GM19395 (cell line): ENCODE results near the gene ZNF804A.
"Not testable (repeated sequence)": the region's sequence is repeated elsewhere in the genome, so short reads cannot be mapped to it uniquely, and the experiment has no call there.

Experiments used
- ATAC-seq: cut with Tn5 transposase; IDR thresholded peaks from one replicate; pipeline ENCODE4 v1.9.1; 2021; ENCODE audit warnings: mild to moderate bottlenecking, moderate library complexity; ENCODE audit not compliant: unreplicated experiment

ZNF804A gene

GRCh38 chr2:184799379-184799778 lies 201.1 kb downstream of the ZNF804A start:
- ATAC-seq: no peak

DNA sequence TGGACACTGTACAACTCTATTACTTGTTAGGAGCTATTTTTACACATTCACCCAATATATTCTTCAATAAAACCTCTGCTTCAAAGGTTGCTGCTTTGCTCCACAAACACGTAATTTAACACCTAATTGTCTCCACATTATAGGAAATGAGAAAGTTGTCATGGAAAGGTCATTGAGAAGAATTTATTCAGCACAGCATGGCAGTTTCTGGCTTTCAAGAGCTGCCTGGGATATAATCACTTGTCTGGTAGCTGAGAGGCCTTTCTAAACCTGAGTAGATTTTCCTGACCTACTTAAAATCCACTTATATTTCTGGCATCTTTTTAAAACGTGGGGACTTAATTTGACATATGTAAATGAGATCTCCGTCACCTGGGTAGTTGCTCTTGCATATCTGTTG lies 216.1 kb downstream of the ZNF804A start:
- no peak for ATAC-seq

- ATAC-seq: no peak
These were observed 217.5 kb downstream of the ZNF804A start for GRCh38 chr2:184815824-184816223.

- ATAC-seq: no peak
These were observed 226.3 kb downstream of the ZNF804A start for GRCh38 chr2:184824597-184824996.

DNA sequence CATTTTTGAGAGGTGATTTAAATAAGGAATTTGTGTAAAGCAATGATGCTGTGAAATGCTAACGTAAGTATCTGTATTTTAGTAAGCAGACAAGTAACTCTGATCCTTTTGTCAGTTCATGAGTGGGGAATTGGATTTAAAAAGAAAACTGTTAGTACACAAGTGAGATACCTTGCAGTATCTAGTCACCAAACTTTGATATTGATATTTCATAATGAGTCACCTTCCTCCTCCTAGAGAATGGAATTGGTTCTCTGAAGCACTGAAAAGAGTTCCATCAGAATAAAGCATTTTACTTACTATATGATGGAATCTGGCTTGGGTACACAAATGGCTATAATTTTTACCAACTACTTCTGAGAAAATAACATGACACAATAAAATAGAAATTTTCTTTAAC lies 232.2 kb downstream of the ZNF804A start:
- ATAC-seq: no peak

GRCh38 chr2:184834699-184835397 lies 236.5 kb downstream of the ZNF804A start:
- ATAC-seq: no peak

GRCh38 chr2:184835398-184835715 lies 237.0 kb downstream of the ZNF804A start:
- ATAC-seq: no peak

DNA sequence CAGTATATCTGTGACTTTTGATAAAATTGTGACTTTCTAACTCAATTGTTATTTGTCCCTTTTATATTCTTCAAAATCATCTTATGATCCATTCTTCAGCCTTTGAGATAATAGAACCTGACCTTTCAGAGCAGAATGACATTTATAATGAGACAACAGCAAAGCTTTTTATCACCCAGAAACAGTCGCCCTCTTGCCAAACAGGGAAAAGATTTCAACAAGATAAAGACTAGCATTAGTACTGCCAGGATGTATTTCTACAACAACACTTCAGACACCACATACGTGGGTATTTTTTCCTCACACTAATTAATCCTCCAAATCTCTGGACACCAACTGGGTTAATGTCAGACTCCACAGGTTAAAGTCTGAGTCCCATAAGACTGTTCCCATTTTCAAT lies 249.0 kb downstream of the ZNF804A start:
- ATAC-seq: no peak

GRCh38 chr2:184849516-184849915 lies 251.2 kb downstream of the ZNF804A start:
- no peak for ATAC-seq

DNA sequence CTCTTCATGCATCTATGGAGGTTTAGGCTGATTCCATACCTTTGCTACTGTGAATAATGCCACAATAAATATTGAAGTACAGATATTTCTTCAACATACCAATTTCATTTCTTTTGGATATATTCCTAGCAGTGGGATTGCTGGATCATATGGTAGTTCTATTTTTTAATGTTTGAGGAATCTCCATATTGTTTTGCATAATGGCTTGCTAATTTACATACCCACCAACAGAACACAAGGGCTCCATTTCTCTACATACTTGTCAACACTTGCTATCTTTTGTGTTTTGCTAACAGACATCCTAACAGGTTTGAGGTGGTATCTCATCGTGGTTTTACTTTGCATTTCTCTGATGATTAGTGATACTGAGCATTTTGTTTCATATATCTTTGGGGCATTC lies 253.2 kb downstream of the ZNF804A start:
- no peak for ATAC-seq

GRCh38 chr2:184859187-184859586 lies 260.9 kb downstream of the ZNF804A start:
- ATAC-seq: no peak

GRCh38 chr2:184860744-184861143 lies 262.4 kb downstream of the ZNF804A start:
- ATAC-seq: no peak

- no peak for ATAC-seq
These were observed 276.9 kb downstream of the ZNF804A start for GRCh38 chr2:184875212-184875611.

GRCh38 chr2:184875911-184876310 lies 277.6 kb downstream of the ZNF804A start:
- no peak for ATAC-seq

DNA sequence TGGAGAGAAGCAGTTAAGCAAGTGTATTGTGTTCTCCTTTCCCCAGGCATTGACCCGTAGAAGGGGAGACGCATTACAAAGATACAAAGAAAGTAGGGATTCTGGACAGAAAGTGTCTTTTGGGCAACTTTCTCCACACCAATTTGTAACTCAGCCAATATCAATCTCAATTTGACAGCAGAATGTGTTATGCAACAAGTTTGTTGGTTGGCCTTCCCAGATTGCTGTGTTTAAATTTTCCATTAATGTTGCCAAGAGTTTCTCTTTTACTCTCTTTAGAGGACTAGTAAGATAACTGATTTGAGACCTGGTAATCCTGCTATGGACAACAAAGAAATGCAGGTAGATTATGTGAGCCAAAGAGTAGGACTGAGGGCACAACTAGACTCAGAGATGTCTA lies 279.6 kb downstream of the ZNF804A start:
- ATAC-seq: no peak

GRCh38 chr2:184879671-184880070 lies 281.3 kb downstream of the ZNF804A start:
- no peak for ATAC-seq

- ATAC-seq: not testable (repeated sequence)
These were observed 288.3 kb downstream of the ZNF804A start for GRCh38 chr2:184886585-184886984.

DNA sequence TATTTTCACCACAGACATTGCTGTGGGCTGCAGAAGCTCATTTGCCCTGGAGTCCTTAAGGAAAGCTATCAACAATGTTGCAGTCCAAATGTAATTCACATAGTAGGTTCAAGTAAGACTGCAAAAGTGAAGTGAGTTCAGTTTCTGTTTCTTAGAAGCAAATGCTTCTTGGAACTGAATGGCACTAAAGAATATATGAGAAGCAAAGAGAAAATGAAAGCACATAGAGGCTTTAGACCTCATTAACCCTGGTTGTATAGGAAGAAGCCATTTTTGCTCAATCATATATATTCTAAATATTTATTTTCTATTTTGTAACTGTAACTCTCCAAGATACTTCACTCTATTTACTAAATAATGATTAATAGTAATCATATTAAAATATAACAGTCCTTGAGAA lies 292.0 kb downstream of the ZNF804A start:
- ATAC-seq: peak; percentile 69

DNA sequence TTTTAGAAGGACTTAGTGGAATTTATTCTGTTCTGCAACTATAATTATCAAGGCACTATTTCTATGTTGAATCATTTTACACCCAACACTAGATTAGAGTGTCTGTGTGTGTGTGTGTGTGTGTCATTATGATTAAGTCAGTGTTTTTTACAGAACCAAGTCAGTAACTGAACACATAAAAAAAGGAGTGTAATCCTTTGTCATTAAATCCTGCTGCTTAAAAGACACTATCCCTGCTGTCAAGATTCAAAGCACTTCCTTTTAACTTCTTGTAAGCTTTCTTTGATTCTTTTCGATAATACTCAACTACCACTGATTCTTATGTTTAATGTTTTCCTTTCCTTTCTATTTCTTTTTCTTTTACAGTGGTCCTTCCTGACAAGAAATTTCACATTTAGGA lies 306.7 kb downstream of the ZNF804A start:
- ATAC-seq: no peak

DNA sequence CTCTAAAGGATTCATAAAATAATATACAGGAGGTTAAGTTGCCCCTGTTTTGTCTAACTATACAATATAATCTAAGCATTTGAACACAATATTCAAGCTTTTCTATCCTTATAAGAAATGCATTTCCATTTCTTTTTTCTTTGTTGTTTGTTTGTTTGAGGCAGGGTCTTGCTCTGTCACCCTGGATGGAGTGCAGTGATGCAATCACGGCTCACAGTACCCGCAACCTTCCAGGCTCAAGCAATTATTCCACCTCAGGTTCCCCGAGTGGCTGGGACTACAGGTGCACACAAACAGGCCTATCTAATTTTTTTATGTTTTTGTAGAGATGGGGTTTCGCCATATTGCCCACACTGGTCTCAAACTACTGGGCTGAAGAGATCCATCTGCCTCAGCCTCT lies 307.8 kb downstream of the ZNF804A start:
- ATAC-seq: no peak

GRCh38 chr2:184906709-184907108 lies 308.4 kb downstream of the ZNF804A start:
- no peak for ATAC-seq

GRCh38 chr2:184908966-184909365 lies 310.6 kb downstream of the ZNF804A start:
- ATAC-seq: no peak

GRCh38 chr2:184920451-184920965 lies 322.2 kb downstream of the ZNF804A start:
- ATAC-seq: no peak
